Upper lobe of right lung (tissue), 1 donor: Measurements from ENCODE around the gene USP10. TPM values are rescaled to one million over a fixed set of nuclear protein-coding genes. Genes with fewer than 3 reads are reported as not detected.
"Not testable (repeated sequence)": the region's sequence is repeated elsewhere in the genome, so short reads cannot be mapped to it uniquely, and the experiment has no call there.

ENCODE experiments used
- ATAC-seq: fragments of 200-7000 bp; cut with Tn5 transposase; one replicate; pipeline ENCODE4 v1.9.1; 2020; ENCODE audit warnings: mild to moderate bottlenecking, moderate library complexity
- DNase-seq: peaks from one replicate; pipeline ENCODE4 v3.0.0-alpha.2; 2020
- H3K27ac ChIP-seq: fragments of 200-600 bp; one replicate; pipeline ENCODE4 v1.8.0; 2022
- H3K27me3 ChIP-seq: fragments of 200-600 bp; one replicate; pipeline ENCODE4 v1.8.0; 2022; ENCODE audit warnings: mild to moderate bottlenecking
- H3K36me3 ChIP-seq: fragments of 200-600 bp; one replicate; pipeline ENCODE4 v1.8.0; 2022
- H3K4me1 ChIP-seq: fragments of 200-600 bp; one replicate; pipeline ENCODE4 v1.8.0; 2022
- H3K4me3 ChIP-seq: fragments of 200-600 bp; one replicate; pipeline ENCODE4 v1.8.0; 2022; ENCODE audit warnings: mild to moderate bottlenecking
- H3K9me3 ChIP-seq: fragments of 200-600 bp; one replicate; pipeline ENCODE4 v1.8.0; 2022
- CTCF ChIP-seq: fragments of 200-600 bp; IDR thresholded peaks from one replicate; pipeline ENCODE4 v1.8.0; 2022; ENCODE audit warnings: antibody characterized with exemption
- intact Hi-C: fragments of 100-400 bp; cut with DNase I; formaldehyde crosslinking; loops from one replicate; pipeline ENCODE4 v1.11.0; 2022
- total RNA-seq: library from RNA; stranded (reverse); fragmentation: NEBNext Ultra II Directional; extraction: Animal tissue kit (Norgen Biotek cat#: 25700); gene quantifications from one replicate; pipeline ENCODE4 v1.2.1, GENCODE V29; 2021
- donor health status: DM: no; HTN: yes; CAD: no; lungs with severe emphysema.

The USP10 gene
- total RNA-seq, 1 donor from 2014 or later = 59.6 TPM

- DNase-seq (peak; percentile 68), ATAC-seq (peak; percentile 86)
- Histone ChIP-seq H3K4me3 (peak overlapping the region; percentile 12), H3K27me3 (no peaks in the 10 kb centered on the region), H3K27ac (peak overlapping the region; percentile 69), H3K9me3 (no peaks in the 10 kb centered on the region), H3K36me3 (peaks cover 11% of the 10 kb centered on the region), H3K4me1 (peaks cover 38% of the 10 kb centered on the region)
- intact Hi-C loops = no loop called here
- no peak for TF ChIP-seq CTCF
Observed at GRCh38 chr16:84730406-84731106, 30.8 kb downstream of the USP10 start.

GRCh38 chr16:84732332-84732673 lies 32.5 kb downstream of the USP10 start:
- intact Hi-C loops = not testable (repeated sequence)

GRCh38 chr16:84732674-84733352 lies 33.0 kb downstream of the USP10 start:
- intact Hi-C loops = no loop called here
- peaks cover 11% of the 10 kb centered on the region for H3K36me3 ChIP-seq
- H3K27ac ChIP-seq = no peak overlapping the region
- no peak overlapping the region for H3K4me3 ChIP-seq
- H3K4me1 ChIP-seq = peaks cover 29% of the 10 kb centered on the region
- TF ChIP-seq CTCF = no peak
- ATAC-seq = no peak
- no peak for DNase-seq
- H3K9me3 ChIP-seq = no peaks in the 10 kb centered on the region
- no peaks in the 10 kb centered on the region for H3K27me3 ChIP-seq

More at GRCh38 chr16:84732332-84732673, 32.5 kb downstream of the USP10 start:
- not testable (repeated sequence) for ATAC-seq, H3K9me3 ChIP-seq, DNase-seq, H3K27ac ChIP-seq, H3K4me3 ChIP-seq, H3K27me3 ChIP-seq
- H3K36me3 ChIP-seq = peaks cover 11% of the 10 kb centered on the region
- H3K4me1 ChIP-seq = peaks cover 29% of the 10 kb centered on the region

GRCh38 chr16:84735849-84736586 lies 36.2 kb downstream of the USP10 start:
- TF ChIP-seq CTCF = no peak
- peaks cover 41% of the 10 kb centered on the region for H3K4me1 ChIP-seq
- ATAC-seq (peak; percentile 72), DNase-seq (no peak)
- H3K36me3 ChIP-seq = peaks cover 11% of the 10 kb centered on the region
- H3K27ac ChIP-seq = no peak overlapping the region
- intact Hi-C loops = no loop called here
- no peaks in the 10 kb centered on the region for H3K9me3 ChIP-seq
- H3K27me3 ChIP-seq = no peaks in the 10 kb centered on the region
- H3K4me3 ChIP-seq = no peak overlapping the region

GRCh38 chr16:84737192-84738011 lies 37.6 kb downstream of the USP10 start:
- Histone ChIP-seq H3K4me3 (no peak overlapping the region), H3K4me1 (peaks cover 42% of the 10 kb centered on the region), H3K9me3 (no peaks in the 10 kb centered on the region), H3K27me3 (no peaks in the 10 kb centered on the region), H3K27ac (no peak overlapping the region), H3K36me3 (peaks cover 11% of the 10 kb centered on the region)
- ATAC-seq (peak; percentile 66), DNase-seq (peak; percentile 70)
- intact Hi-C loops = no loop called here
- no peak for TF ChIP-seq CTCF
